ENCODE measurements around the gene ACBD4. TPM values are rescaled to one million over a fixed set of nuclear protein-coding genes. Genes with fewer than 3 reads are reported as not detected.

The ACBD4 gene
- total RNA-seq, 1 donor from 2014 or later: 11.5 TPM

GRCh38 chr17:45101883-45102811, 33.3 kb upstream of the ACBD4 start:
- no peak for TF ChIP-seq CTCF (conservative IDR thresholded peaks at IDR 0.05)
- Mint-ChIP-seq H3K4me3 (peak overlapping the region; percentile 72), H3K27ac (peak overlapping the region; percentile 88), H3K27me3 (no peaks in the 10 kb centered on the region), H3K9me3 (no peaks in the 10 kb centered on the region), H3K4me1 (ENCODE audit: unreplicated experiment) (peaks cover 17% of the 10 kb centered on the region), H3K36me3 (peaks cover 25% of the 10 kb centered on the region)
- no peak for DNase-seq (ENCODE audit: extremely low spot score, unreplicated experiment)

GRCh38 chr17:45102856-45103255, 32.6 kb upstream of the ACBD4 start:
- H3K9me3 Mint-ChIP-seq: no peaks in the 10 kb centered on the region
- peaks cover 25% of the 10 kb centered on the region for H3K36me3 Mint-ChIP-seq
- H3K4me1 Mint-ChIP-seq (ENCODE audit: unreplicated experiment): peaks cover 17% of the 10 kb centered on the region
- DNase-seq (ENCODE audit: extremely low spot score, unreplicated experiment): no peak
- TF ChIP-seq CTCF (conservative IDR thresholded peaks at IDR 0.05): no peak
- peak overlapping the region; percentile 88 for H3K27ac Mint-ChIP-seq
- H3K27me3 Mint-ChIP-seq: no peaks in the 10 kb centered on the region
- peak overlapping the region; percentile 56 for H3K4me3 Mint-ChIP-seq

DNA sequence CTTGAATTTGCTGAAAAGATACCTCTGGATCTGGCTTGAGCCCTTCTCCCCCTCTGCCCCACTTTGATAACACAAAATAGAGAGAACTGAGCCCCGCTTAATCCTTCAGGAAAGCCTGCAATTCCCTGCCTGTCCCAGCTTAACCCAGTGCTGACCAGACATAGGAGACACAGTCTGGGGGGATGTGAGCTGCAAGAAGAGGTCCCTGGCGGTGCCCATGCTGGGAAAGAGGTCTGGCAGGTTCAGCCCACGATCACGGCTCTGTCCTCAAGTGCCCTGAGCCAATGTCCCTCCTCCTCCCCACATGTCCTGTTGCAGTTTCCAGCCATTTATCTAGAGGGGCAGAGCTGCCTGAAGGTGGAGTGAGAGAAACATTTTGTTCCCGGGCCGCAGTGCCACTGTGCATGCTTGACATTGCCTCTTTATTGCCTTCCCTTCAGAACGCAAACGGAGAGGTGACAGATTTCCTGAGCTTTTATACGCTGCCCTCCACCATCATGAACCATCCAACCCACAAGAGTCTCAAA, 32.2 kb upstream of the ACBD4 start:
- no peak for DNase-seq (ENCODE audit: extremely low spot score, unreplicated experiment)
- peak overlapping the region; percentile 50 for H3K27ac Mint-ChIP-seq
- H3K9me3 Mint-ChIP-seq: no peaks in the 10 kb centered on the region
- peaks cover 25% of the 10 kb centered on the region for H3K36me3 Mint-ChIP-seq
- no peak overlapping the region for H3K4me3 Mint-ChIP-seq
- H3K4me1 Mint-ChIP-seq (ENCODE audit: unreplicated experiment): peaks cover 20% of the 10 kb centered on the region
- no peak for TF ChIP-seq CTCF (conservative IDR thresholded peaks at IDR 0.05)
- H3K27me3 Mint-ChIP-seq: no peaks in the 10 kb centered on the region

- H3K36me3 Mint-ChIP-seq: peaks cover 21% of the 10 kb centered on the region
- no peak for DNase-seq (ENCODE audit: extremely low spot score, unreplicated experiment)
These were observed 31.5 kb upstream of the ACBD4 start for GRCh38 chr17:45104029-45104428.

GRCh38 chr17:45104497-45104896, 31.0 kb upstream of the ACBD4 start:
- Mint-ChIP-seq H3K27me3 (no peaks in the 10 kb centered on the region), H3K4me1 (ENCODE audit: unreplicated experiment) (peaks cover 16% of the 10 kb centered on the region), H3K9me3 (no peaks in the 10 kb centered on the region), H3K4me3 (no peak overlapping the region), H3K27ac (no peak overlapping the region), H3K36me3 (peaks cover 17% of the 10 kb centered on the region)
- no peak for DNase-seq (ENCODE audit: extremely low spot score, unreplicated experiment)
- TF ChIP-seq CTCF (conservative IDR thresholded peaks at IDR 0.05): no peak

More at GRCh38 chr17:45104029-45104428, 31.5 kb upstream of the ACBD4 start:
- no peak overlapping the region for H3K4me3 Mint-ChIP-seq
- no peaks in the 10 kb centered on the region for H3K9me3 Mint-ChIP-seq
- H3K27ac Mint-ChIP-seq: no peak overlapping the region
- peaks cover 19% of the 10 kb centered on the region for H3K4me1 Mint-ChIP-seq (ENCODE audit: unreplicated experiment)
- TF ChIP-seq CTCF (conservative IDR thresholded peaks at IDR 0.05): no peak
- no peaks in the 10 kb centered on the region for H3K27me3 Mint-ChIP-seq

All from type B pancreatic cell (in vitro differentiated cells).